HG03175 (cell line): ENCODE data around the gene TLR10.
"Not testable (repeated sequence)": the region's sequence is repeated elsewhere in the genome, so short reads cannot be mapped to it uniquely, and the experiment has no call there.

Experiments
- ATAC-seq: cut with Tn5 transposase; IDR thresholded peaks from one replicate; pipeline ENCODE4 v1.9.1; 2021; ENCODE audit warnings: mild to moderate bottlenecking, moderate library complexity; ENCODE audit not compliant: unreplicated experiment

Gene TLR10

DNA sequence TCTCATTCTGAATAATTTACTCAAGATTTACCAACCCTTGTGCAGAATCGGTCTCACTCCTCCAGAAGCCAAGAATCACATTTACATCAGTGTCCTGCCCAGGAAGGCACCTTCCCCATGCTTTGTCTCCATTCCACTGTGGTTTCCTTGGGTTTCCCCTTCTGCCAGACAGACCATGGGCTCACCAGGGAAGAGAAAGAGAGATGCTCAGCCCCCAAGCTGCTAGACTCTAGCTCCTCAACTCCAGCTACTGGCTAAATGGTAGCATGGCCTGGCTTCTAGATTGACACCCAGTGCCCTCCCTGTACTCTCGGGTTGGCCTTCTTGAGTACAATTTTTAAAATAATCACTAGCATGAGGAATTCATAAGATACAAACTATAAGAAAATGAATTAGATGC lies 12.9 kb downstream of the TLR10 start:
- no peak for ATAC-seq

DNA sequence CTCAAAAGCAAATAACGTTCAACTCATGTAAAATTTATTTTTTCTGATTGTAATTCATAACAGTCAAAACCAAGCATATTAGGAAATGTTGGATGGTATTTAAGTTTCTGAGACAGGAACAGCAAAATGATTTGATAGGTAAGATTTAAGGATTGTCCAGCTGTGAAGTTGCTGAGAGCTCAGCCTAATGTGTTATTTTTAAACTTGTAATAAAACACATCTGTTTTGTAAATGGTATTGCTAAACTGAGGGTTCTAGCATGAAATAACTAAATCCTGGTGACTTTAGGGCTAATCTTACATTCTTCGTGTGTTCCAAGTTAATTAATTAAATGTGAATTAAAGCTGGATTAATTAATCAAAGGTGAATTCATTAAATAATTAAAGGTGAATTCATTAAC lies 13.3 kb downstream of the TLR10 start:
- no peak for ATAC-seq

DNA sequence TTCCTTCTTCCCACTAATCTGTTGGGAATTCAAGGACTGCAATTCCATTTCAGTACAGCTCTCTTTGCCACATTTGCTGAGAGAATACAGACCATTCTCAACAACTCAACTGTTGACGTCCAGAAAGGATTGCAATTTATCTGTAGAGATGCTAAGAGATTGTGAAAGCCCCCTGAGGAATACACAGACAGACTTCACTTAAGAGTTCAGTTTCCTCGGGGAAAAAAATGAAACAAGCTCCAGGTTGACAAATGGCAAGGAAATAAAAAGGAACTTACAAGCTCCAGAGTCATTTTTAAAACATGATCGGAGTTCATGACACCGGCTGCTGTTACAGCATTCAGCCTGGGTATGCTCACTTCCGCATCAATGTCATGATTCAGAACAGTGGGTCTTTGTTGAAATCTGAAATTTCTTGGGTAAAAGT lies 13.8 kb downstream of the TLR10 start:
- no peak for ATAC-seq

DNA sequence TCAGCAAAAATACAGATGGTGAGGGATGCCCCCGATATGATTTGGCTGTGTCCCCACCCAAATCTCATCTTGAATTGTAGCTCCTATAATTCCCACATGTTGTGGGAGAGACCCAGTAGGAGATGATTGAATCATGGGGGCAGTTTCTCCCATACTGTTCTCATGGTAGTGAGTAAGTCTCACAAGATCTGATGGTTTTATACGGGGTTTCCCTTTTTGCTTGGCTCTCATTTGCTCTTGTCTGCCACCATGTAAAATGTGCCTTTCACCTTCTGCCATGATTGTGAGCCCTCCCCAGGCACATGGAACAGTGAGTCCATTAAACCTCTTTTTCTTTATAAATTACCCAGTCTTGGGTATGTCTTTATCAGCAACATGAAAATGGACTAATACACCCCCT lies 15.8 kb downstream of the TLR10 start:
- ATAC-seq = not testable (repeated sequence)

DNA sequence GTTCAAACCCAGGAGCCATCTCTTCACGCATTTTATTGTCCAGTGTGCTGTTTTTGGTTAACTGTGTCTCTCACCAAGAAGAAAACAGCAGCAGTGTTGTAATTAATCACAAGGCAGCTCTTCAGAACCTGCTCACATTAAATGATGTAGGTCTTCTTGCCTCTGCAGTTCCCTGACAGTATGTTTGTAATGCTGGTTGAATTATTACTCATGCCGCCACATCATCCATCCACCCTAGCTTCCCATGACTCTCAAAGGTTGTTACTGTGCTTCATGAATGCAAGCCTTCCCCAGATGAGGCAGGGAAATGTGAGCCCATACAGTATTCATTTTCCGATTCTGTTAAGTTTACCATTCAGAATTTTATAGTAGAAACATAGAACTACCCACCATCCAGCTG lies 17.4 kb downstream of the TLR10 start:
- ATAC-seq = no peak

DNA sequence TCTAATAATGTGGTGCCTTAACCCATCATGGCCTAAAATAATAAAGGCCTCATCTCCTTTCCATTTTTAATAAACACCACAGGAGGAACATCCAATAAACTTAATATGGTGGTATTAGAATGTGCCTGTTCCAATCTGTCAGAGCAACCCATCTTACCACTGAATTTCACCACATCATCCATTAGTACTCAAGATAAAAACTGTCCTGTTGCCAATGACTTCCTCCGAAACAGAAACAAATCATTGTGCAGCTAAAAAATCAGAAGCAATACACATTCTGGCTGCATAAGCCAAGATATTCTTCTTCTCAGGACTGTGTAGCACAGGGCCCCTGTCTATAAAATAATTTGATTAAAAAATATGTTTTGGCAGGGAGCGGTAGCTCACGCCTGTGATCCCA lies 18.5 kb downstream of the TLR10 start:
- ATAC-seq = no peak

DNA sequence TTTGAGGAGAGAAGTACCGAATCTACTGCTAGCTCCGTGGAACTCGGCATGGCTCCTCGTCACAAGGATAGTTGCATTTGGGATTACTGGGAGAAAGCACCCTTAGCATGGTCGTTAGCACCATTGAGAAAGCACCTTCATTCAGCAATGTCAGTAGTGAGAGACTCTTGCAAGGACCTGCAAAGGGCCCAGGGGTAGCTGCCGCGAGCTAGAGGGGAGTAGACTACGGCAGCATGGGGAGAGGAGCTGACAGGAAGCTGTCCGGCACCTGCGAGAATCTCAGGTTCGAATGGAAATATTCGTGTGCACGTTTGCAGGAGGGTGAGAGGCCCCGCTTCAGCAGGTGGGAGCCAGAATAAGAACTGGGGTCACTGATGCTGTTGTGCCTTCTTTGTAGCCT lies 20.2 kb downstream of the TLR10 start:
- ATAC-seq = peak; percentile 43

DNA sequence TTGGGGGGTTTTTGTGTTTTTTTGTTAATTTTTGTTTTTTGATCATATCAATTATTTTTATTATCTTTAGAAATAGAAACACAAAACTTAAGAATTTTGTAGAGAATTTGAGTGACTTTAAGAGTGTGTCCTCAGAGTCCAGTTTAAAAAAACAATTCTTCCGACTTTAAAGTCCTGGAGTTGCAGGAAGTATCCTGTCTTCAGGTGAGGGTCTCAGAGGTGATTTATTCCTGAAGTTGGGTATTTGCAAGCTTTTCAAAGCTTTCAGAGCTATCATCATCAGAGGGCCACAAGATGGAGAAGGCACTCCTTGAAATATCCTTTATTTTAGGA lies 23.0 kb downstream of the TLR10 start:
- ATAC-seq = no peak

DNA sequence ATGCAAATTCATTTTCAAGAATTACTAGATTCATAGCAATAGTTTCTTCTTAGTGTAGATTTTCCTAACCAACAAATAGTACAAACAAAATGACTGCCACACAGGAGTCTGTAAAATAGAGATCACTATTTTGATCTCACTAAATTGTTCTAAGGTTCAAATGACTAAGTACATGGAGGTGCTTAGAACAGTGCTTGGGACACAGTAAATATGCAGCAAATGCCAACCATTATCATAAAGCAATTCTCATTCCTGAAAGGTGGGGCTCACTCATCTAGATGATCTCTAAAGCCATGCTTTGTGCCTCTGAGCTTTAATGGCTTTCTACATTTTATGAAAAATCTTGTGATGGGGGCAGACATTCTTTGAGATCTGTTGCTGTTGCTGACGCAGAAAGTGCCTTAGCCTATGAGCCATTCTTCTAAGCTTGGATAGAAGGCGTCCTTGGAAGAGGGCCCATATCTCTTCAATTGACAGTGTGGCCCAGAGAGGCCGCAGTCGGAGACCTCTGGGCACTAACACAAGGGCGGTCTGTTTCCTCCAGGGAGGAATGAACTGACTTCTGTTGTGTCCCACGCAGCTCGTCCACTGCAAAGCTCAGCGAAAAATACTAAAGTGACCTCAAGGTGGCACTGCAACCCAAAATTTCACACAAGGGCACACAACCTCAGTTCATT lies 23.5 kb downstream of the TLR10 start:
- no peak for ATAC-seq

DNA sequence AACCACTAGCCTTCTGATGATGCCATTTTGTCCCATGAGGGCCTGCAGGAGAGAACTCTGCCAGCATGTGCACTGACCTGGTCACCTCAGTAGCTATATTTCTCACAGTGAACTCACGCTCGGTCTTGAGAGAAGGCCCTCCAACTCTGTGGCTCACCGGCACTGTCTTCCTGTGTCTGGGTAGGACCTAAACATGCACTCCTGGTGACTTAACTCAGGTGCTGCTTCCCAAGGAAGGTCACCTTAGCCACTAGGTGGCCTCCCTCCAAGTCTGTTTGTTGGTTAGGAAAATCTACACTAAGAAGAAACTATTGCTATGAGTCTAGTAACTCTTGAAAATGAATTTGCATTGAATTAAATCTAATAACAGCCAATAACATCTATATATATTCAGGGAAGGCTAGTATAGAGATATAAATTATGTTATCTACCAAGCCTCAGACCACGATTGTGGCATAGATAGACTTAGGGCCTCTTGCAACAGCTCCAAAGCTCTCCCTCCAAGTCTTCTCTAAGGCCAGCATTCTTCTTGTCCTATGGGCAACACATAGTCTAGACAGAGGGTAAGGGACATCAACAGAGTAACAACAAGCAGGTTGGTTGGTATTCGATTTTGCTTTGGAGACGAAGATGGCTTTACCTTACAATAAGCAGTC lies 24.7 kb downstream of the TLR10 start:
- ATAC-seq = no peak

DNA sequence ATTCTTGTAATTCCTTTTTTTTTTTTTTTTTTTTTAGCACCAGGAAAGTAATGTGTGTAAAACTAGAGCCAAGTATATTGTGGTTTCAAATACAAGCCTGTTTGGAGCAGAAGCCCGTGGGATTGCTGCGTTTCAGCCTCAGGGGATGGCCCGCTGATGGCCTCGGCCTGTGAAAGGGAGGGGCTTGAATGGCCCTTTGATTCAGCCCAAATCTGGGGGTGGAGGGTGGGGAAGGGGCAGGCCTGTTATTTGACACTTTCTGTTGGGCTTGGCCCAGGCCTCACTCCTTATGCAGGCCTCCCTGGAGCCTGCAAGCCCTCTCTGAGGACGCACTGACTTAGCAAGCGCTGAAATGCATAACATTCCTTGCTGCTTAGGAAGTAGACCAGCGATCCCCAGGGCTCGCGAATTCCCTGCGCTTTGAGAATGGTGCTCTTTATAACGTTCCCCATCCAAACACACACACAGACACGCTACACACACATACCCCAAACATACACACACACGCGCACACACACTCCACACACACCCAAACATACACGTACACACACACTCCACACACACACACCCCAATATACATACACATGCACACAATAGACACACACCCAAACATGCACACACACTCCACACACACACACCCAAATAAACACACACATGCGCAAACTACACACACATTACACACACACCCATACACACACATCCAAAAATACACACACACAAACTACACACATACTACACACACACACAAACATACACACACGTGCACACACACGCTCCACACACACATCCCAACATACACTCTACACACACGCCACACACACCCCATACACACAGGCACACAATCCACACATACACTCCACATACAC lies 29.6 kb downstream of the TLR10 start:
- ATAC-seq = no peak

DNA sequence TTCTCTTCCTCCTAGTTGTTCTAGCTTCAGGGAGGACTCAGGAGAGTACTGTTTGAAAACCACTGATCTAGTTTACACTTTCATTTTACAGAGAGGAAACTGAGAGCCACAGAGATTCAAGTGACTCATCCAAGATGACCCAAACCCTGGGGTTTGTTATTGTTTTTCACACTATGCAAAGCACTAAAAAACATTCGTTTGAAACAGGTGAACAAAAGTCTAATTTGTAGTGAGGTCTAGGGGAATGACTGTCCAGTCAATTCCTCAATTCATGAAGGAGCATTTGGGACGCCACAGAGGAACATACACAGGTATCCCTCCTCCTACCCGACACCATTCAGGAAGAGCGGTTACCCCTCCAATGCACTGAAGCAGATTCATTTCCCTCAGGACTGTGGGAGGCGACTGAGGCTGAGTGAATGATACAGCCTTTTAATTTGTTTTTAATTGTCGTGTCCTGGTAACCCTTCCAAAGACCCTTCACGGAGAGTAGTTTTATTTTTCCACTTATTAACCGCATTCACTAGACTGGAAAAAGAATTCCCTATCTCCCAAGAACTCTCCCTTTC lies 30.3 kb downstream of the TLR10 start:
- ATAC-seq = peak; percentile 95

DNA sequence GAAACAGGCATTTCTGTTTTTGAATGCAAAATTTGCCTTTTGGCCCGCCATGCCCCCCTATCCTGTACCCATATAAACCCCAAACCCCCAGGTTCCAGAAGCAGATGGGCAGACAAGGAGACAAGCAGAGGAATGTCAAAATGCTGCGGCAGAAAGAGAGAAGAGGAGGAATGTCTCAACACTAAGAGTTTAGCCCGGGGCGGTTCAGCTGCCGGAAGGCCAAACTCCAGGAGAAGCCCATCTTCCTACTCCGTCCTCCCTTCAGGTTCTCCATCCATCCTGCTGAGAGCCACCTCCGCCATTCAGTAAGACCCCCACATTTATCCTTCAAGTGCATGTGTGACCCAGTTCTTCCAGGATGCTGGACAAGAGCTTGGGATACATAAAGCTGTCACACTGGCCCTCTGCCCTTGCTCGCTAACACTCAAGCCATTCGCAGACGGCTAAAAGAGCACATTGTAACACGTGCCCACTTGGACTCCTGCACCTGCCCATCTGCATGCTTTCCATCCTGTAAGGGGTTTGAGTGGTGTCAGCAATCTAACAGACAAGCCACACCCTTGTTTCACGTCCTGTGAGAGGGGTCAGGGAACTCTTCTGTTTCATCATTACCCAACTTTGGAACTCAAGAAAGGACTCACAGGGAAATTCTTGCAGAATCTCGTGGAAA lies 31.3 kb downstream of the TLR10 start:
- no peak for ATAC-seq

DNA sequence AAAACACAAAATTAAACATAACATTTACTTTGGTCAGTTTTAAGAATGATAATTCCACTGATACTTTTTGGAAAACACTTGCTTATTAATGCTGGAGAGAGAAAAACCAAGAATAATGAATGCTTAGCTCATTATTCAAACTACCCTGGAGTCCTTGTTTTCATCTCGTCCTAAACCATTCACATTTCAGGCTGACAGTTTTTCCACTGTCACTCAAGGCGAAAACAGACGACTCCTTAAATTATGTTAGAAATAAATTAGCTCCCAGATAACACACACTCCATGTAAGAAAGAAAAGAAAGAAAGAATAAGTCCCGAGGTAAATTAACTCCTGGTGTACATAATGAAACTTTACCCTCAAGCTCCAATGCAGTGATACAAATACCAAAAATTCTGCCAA lies 33.5 kb downstream of the TLR10 start:
- no peak for ATAC-seq

DNA sequence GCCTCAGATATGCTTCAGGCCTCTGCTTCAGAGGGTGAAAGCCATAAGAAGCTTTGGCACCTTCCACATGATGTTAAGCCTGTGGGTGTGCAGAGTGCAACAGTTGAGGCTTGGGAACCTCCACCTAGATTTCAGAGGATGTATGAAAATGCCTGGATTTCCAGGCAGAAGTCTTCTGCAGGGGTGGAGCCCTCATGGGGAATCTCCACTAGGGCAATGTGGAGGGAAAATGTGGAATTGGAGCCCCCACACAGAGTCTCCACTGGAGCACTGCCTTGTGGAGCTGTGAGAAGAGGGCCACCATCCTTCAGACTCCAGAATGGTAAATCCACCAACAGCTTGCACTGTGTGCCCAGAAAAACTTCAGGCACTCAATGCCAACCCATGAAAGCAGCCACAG lies 35.2 kb downstream of the TLR10 start:
- ATAC-seq = no peak

DNA sequence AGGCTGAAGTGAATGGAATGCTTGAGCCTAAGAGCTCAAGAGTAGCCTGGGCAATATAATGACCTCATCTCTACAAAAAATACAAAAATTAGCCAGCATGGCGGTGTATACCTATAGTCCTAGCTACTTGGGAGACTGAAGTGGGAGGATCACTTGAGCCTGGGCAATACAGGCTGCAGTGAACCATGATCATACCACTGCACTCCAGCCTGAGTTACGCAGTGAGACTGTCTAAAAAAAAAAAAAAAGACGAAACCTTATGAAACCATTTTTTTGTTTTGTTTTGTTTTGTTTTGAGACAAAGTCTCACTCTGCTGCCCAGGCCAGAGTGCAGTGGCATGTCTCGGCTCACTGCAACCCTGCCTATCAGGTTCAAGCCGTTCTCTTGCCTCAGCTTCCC lies 36.9 kb downstream of the TLR10 start:
- no peak for ATAC-seq

DNA sequence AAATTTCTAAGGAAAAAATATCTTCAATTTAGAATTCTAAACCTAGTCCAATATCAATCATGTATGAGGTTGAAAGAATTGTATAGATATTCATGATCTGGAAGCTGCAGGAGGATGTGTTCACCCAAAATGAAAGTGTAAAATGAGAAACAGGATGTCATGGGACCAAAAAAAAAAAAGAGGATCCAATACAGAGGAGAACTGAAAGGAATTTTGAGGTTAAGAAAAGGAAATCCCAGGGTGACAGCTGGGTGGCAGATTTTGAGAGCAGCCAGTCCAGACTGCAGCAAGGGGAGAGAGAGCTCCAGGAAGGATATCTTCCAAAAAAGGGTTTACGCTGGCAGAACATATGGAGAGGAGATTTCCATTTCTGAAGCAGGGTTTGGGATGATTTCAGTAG lies 38.9 kb downstream of the TLR10 start:
- ATAC-seq = no peak

DNA sequence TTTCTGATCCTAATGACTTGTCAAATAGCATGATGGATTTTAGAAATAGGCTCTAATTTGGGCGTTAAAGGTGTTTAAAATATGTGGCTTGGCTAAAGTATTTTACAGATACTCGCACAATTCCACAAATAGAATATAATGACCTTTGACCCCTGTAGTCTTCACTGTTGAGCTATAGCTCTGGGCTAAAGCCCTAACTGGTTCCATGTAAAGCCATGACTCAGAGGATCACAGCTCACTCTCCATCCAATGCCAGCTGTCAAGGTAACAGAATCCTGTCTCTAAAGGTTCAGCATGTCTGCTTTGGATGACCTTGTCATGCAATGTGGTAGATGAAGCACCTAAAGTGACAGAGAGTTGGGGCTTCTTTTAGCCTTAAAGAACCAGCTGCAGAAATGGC lies 42.5 kb downstream of the TLR10 start:
- ATAC-seq = no peak

DNA sequence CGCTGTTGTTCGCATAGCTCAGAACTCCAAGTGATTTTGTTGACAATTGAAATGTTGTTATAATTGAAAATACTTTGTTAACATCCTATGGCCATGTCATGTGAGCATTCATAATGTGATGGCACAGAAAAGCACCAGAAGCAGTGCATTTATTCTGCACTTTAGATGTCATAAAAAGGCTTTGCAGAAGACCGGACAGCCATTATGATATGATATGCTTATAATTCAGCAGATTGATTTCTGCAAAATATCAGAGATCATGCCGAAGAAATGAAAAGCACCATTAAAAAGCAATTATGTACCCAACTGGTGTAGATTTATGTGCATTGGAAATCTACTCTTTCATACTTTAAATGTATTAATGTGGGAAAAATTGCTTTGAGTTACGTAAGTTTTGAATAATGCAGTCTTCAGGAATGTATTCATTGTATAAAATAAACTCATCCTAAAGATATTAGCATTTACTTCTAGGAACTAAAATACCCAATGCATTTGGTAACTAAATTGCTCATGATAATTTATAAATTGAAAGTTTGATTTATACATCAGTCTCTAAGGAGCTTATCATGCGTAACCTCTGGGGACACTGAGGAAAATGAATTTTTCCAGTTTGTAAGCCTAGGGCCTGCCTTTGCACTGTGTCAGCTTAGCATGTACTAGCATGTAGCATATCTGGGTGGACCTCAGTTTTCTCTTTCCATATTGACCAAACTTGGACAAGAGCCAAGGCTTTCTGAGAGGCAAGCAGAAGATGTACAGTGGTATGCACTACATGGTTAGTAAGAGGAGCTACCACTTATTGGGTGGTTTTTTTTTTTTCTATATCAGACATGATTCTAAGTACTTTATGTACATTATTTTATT lies 43.6 kb downstream of the TLR10 start:
- ATAC-seq = no peak

DNA sequence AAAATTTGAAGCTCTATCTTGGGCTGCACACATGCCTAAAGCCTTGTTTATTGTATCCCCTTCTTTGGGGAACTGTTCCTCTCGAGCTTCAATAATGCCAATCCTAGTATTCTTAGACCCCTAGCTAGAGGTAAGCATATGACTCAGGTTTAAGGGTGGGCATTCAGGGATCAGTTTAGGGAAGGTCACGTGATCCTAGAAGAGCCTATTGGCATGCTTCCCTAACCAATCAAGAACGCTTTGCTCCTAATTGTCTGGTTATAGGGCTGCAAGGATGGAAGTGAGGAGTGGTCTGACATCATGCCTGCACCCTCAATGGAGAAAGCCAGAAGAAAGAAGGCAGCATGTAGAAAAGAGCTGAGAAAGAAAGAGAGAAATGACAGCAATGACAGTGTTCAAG lies 46.9 kb downstream of the TLR10 start:
- ATAC-seq = no peak
